OCI-M1 (cell line): ENCODE results near the gene CUEDC1.
A peak's percentile ranks its signal among the peaks of the same experiment; 100 is the strongest.
"Not testable (repeated sequence)": the region's sequence is repeated elsewhere in the genome, so short reads cannot be mapped to it uniquely, and the experiment has no call there.

Source experiments
- DNase-seq: peaks from one replicate; lab custom pipeline; 2025; lab: John Stamatoyannopoulos, UW

The CUEDC1 gene

GRCh38 chr17:57985675-57985974, 30.4 kb upstream of the CUEDC1 start:
- DNase-seq, result peak; percentile 50

- DNase-seq, result no peak
These were observed 29.9 kb upstream of the CUEDC1 start for GRCh38 chr17:57984936-57985674.

- no peak for DNase-seq
These were observed 29.2 kb upstream of the CUEDC1 start for GRCh38 chr17:57984261-57984890.

- no peak for DNase-seq
These were observed 28.2 kb upstream of the CUEDC1 start for GRCh38 chr17:57983446-57983845.

- DNase-seq, result no peak
These were observed 27.4 kb upstream of the CUEDC1 start for GRCh38 chr17:57982452-57983170.

GRCh38 chr17:57980522-57980921, 25.3 kb upstream of the CUEDC1 start:
- no peak for DNase-seq

- no peak for DNase-seq
These were observed 23.9 kb upstream of the CUEDC1 start for GRCh38 chr17:57979076-57979475.

- no peak for DNase-seq
These were observed 21.4 kb upstream of the CUEDC1 start for GRCh38 chr17:57976594-57976993.

- DNase-seq, result no peak
These were observed 19.8 kb upstream of the CUEDC1 start for GRCh38 chr17:57975044-57975443.

GRCh38 chr17:57974053-57974824, 19.0 kb upstream of the CUEDC1 start:
- DNase-seq, result not testable (repeated sequence)

- DNase-seq, result no peak
These were observed 16.9 kb upstream of the CUEDC1 start for GRCh38 chr17:57972151-57972550.

GRCh38 chr17:57971572-57971971, 16.4 kb upstream of the CUEDC1 start:
- no peak for DNase-seq

- DNase-seq, result no peak
These were observed 15.5 kb upstream of the CUEDC1 start for GRCh38 chr17:57970710-57971109.

GRCh38 chr17:57968456-57968855, 13.2 kb upstream of the CUEDC1 start:
- no peak for DNase-seq

- no peak for DNase-seq
These were observed 11.7 kb upstream of the CUEDC1 start for GRCh38 chr17:57966875-57967274.

GRCh38 chr17:57966246-57966645, 11.0 kb upstream of the CUEDC1 start:
- DNase-seq, result no peak

- no peak for DNase-seq
These were observed 10.4 kb upstream of the CUEDC1 start for GRCh38 chr17:57965521-57966160.

- DNase-seq, result no peak
These were observed 7.9 kb upstream of the CUEDC1 start for GRCh38 chr17:57963149-57963511.

GRCh38 chr17:57962279-57963148, 7.3 kb upstream of the CUEDC1 start:
- no peak for DNase-seq

GRCh38 chr17:57959929-57960328, 4.7 kb upstream of the CUEDC1 start:
- DNase-seq, result no peak

- not testable (repeated sequence) for DNase-seq
These were observed 3.2 kb upstream of the CUEDC1 start for GRCh38 chr17:57958391-57958790.
